Measurements from ENCODE around the gene PPARG. TPM values are rescaled to one million over a fixed set of nuclear protein-coding genes. Genes with fewer than 3 reads are reported as not detected.

PPARG gene
- total and polyA plus RNA-seq, 9 donors: 12.8 to 53.6 (median 32.4) TPM

DNA sequence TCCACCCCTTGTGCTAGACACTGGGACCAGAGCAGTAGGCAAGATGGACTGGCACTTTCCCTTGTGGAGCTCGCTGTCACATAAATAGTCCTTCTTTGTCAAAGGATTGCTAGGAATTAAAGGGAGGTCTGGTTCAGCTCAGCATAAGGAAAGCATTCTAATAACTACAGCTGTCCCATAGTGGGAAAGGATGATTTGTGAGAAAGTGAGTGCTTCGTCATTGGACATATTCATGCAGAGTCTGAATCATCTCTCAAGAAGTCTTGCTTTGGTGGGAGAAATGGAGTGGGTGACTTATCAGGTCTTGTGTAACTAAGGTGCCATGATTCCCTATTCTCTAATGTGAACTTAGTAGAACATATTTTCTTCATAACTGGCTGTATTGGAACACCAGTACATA, 14.7 kb downstream of the PPARG start:
- Histone ChIP-seq H3K27ac (no peak overlapping the region), H3K9me3 (no peaks in the 10 kb centered on the region), H3K4me1 (ENCODE audit: insufficient read depth) (peaks cover 7% of the 10 kb centered on the region), H3K36me3 (no peaks in the 10 kb centered on the region), H3K27me3 (no peaks in the 10 kb centered on the region), H3K4me3 (no peak overlapping the region)
- TF ChIP-seq, protein P1, sequence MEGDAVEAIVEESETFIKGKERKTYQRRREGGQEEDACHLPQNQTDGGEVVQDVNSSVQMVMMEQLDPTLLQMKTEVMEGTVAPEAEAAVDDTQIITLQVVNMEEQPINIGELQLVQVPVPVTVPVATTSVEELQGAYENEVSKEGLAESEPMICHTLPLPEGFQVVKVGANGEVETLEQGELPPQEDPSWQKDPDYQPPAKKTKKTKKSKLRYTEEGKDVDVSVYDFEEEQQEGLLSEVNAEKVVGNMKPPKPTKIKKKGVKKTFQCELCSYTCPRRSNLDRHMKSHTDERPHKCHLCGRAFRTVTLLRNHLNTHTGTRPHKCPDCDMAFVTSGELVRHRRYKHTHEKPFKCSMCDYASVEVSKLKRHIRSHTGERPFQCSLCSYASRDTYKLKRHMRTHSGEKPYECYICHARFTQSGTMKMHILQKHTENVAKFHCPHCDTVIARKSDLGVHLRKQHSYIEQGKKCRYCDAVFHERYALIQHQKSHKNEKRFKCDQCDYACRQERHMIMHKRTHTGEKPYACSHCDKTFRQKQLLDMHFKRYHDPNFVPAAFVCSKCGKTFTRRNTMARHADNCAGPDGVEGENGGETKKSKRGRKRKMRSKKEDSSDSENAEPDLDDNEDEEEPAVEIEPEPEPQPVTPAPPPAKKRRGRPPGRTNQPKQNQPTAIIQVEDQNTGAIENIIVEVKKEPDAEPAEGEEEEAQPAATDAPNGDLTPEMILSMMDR (IDR thresholded peaks at IDR 0.05): no peak
- TF ChIP-seq POLR2A (IDR thresholded peaks at IDR 0.05) (no peak), EP300 (IDR thresholded peaks at IDR 0.05) (no peak)
- DNase-seq: no peak
- intact Hi-C loops (cut with DNase I): no loop called here
- WGBS, 3 donors: 73 to 84% (median 79%) methylated on average over 2 of the region's 2 CpGs

DNA sequence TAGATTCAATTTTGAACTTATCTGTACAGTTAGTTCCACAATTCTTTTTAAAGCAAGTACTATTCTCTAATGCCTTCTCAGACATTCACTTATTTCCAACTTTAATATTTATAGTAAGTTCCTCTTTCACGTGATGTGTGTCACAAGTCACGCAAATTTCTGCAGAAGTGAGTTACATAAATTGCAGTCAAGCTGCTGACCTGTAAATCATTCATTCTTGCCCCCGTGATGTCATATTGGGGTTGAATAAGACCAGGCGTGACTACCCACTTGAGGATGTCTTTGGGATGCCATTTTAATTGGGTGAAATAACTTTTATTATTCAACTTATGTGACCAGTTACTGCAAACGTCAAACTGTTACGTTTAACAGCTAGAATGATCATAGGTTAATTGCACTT, 15.1 kb downstream of the PPARG start:
- no peak for DNase-seq
- no peaks in the 10 kb centered on the region for H3K27me3 ChIP-seq
- H3K4me1 ChIP-seq (ENCODE audit: insufficient read depth): peaks cover 7% of the 10 kb centered on the region
- TF ChIP-seq POLR2A (IDR thresholded peaks at IDR 0.05) (no peak), EP300 (IDR thresholded peaks at IDR 0.05) (no peak)
- no peaks in the 10 kb centered on the region for H3K9me3 ChIP-seq
- intact Hi-C loops (cut with DNase I): no loop called here
- whole genome bisulfite sequencing, 3 donors: 87 to 91% (median 90%) methylated on average over 6 of the region's 6 CpGs
- no peak overlapping the region for H3K4me3 ChIP-seq
- no peak overlapping the region for H3K27ac ChIP-seq
- H3K36me3 ChIP-seq: no peaks in the 10 kb centered on the region

DNA sequence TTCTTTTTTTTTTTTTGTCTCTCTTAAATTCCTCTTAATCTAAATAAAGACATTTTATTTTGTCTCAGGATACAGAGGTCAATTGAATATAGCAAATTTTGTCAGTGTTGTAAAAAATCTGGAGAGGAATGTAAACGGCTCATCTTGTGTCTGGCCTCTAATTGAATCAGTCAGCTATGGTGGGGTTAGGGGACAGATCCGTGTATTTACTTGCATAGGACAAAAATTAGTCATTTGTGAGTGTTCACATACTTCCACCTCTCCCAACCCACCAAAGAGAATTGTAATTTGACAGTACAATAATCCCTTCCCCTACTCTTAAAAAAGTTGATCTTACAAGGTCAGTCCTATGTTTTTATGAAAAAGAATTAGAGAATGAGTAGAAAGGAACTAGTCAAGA, 18.3 kb downstream of the PPARG start:
- no peak overlapping the region for H3K4me3 ChIP-seq
- no peak overlapping the region for H3K27ac ChIP-seq
- TF ChIP-seq POLR2A (IDR thresholded peaks at IDR 0.05): no peak
- no peak for TF ChIP-seq EP300 (IDR thresholded peaks at IDR 0.05)
- TF ChIP-seq, protein P1 (IDR thresholded peaks at IDR 0.05): no peak
- intact Hi-C loops (cut with DNase I): no loop called here
- WGBS, 3 donors: 49 to 57% (median 57%) methylated on average over 2 of the region's 2 CpGs
- H3K27me3 ChIP-seq: no peaks in the 10 kb centered on the region
- no peaks in the 10 kb centered on the region for H3K9me3 ChIP-seq
- DNase-seq: no peak
- no peaks in the 10 kb centered on the region for H3K36me3 ChIP-seq
- H3K4me1 ChIP-seq (ENCODE audit: insufficient read depth): peaks cover 8% of the 10 kb centered on the region

DNA sequence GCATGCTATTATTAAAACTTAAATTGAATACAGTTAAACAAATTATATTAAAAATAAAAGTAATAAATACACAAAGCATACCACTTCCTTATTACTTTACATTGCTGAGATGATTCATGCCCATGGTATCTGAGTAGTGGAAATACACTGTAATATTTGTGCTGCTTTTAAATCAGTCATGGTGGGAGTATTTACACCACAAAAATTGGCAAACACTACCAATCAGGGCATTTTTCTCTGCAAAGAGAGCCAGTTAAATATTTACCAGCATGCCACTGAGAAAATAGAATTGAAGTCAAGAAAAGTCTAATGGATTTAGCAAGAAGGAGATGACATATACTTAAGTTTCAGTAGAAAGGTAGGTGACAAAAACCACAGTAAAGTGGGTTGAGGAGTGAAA, 19.6 kb downstream of the PPARG start:
- peaks cover 8% of the 10 kb centered on the region for H3K4me1 ChIP-seq (ENCODE audit: insufficient read depth)
- H3K27me3 ChIP-seq: no peaks in the 10 kb centered on the region
- TF ChIP-seq POLR2A (IDR thresholded peaks at IDR 0.05): no peak
- TF ChIP-seq EP300 (IDR thresholded peaks at IDR 0.05): no peak
- TF ChIP-seq, protein P1 (IDR thresholded peaks at IDR 0.05): no peak
- no peak for DNase-seq
- no peak overlapping the region for H3K27ac ChIP-seq
- intact Hi-C loops (cut with DNase I): no loop called here
- H3K36me3 ChIP-seq: no peaks in the 10 kb centered on the region
- no peak overlapping the region for H3K4me3 ChIP-seq
- H3K9me3 ChIP-seq: no peaks in the 10 kb centered on the region

DNA sequence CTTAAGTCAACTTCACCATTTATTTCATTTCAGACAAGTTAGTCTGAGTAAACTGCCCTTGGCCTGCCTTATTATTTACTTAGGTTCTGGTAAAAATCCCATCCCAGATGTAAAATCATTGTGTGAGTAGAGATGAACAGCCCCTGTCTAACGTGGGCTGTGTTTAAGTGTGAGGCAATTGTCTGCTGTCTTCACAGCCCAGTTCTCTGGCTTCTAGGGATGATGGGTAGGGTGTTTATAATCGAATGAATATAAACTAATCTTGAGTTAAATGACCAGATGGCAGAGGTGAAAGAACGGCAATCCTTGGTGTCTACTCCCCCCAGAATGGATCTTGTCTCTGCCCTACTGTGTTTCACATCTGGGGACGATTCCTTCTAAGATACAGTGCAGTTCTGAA, 20.8 kb downstream of the PPARG start:
- 19 to 30% (median 20%) methylated on average over 4 of the region's 4 CpGs for WGBS, 3 donors
- Histone ChIP-seq H3K9me3 (no peaks in the 10 kb centered on the region), H3K36me3 (no peaks in the 10 kb centered on the region), H3K4me1 (ENCODE audit: insufficient read depth) (peaks cover 8% of the 10 kb centered on the region), H3K27ac (no peak overlapping the region), H3K4me3 (no peak overlapping the region), H3K27me3 (no peaks in the 10 kb centered on the region)
- TF ChIP-seq EP300 (IDR thresholded peaks at IDR 0.05): no peak
- TF ChIP-seq POLR2A (IDR thresholded peaks at IDR 0.05): no peak
- TF ChIP-seq, protein P1 (IDR thresholded peaks at IDR 0.05): no peak
- no peak for DNase-seq
- intact Hi-C loops (cut with DNase I): no loop called here
